ENCODE measurements around the gene TMEM72.

Gene TMEM72

DNA sequence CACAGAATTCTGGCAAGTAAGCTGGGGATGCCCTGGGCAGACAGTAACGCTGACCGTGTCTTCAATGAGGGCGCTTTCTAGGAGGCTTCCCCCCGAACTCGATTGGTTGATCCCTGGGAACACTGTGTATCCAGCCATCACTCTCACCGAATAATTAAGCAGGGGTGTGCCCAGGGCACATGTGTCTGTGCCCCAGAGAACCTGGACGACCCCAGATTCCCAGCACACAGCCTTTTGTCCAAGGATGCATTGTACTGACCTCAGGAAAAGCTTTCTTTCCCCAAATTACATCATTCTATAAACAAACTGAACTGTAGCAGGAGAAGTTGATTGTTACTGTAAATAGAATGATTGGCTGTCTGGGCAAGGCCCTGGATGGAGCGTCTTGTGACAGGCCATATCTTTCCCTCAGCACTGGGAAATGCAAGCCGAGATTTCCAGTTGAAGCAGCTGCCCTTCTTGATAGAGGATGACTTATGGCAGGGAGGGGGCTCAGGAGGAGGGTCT is 74.1 kb downstream of the TMEM72 start:
- no peak for ATAC-seq (replicated peaks)
- Mint-ChIP-seq H3K36me3 (ENCODE audit: insufficient read depth) (no peaks in the 10 kb centered on the region), H3K27ac (no peak overlapping the region)

GRCh38 chr10:44986179-44986578 is 75.0 kb downstream of the TMEM72 start:
- no peaks in the 10 kb centered on the region for H3K9me3 Mint-ChIP-seq
- no peaks in the 10 kb centered on the region for H3K4me1 Mint-ChIP-seq (ENCODE audit: low read depth in 2 of 2)
- H3K4me3 Mint-ChIP-seq: no peak overlapping the region
- ATAC-seq (replicated peaks) (no peak), DNase-seq (no peak)
- peaks cover 3% of the 10 kb centered on the region for H3K36me3 Mint-ChIP-seq (ENCODE audit: insufficient read depth)
- no peak overlapping the region for H3K27ac Mint-ChIP-seq
- peaks cover 0 to 34% of the 10 kb centered on the region in 2 donors for H3K27me3 Mint-ChIP-seq

More for the DNA sequence above, 74.1 kb downstream of the TMEM72 start:
- no peaks in the 10 kb centered on the region for H3K4me1 Mint-ChIP-seq (ENCODE audit: low read depth in 2 of 2)
- no peak for DNase-seq
- no peaks in the 10 kb centered on the region for H3K9me3 Mint-ChIP-seq
- peaks cover 0 to 33% of the 10 kb centered on the region in 2 donors for H3K27me3 Mint-ChIP-seq
- no peak overlapping the region for H3K4me3 Mint-ChIP-seq

Measured in effector memory CD8-positive, alpha-beta T cell (primary cell).